AG08396 (cell line): Measurements from ENCODE around the gene CTBP2.
A peak's percentile ranks its signal among the peaks of the same experiment; 100 is the strongest.
"Not testable (repeated sequence)": the region's sequence is repeated elsewhere in the genome, so short reads cannot be mapped to it uniquely, and the experiment has no call there.

Source experiments
- DNase-seq: peaks from one replicate; pipeline ENCODE4 v3.0.0; 2012; ENCODE audit warnings: low spot score, mixed read lengths

Gene CTBP2

DNA sequence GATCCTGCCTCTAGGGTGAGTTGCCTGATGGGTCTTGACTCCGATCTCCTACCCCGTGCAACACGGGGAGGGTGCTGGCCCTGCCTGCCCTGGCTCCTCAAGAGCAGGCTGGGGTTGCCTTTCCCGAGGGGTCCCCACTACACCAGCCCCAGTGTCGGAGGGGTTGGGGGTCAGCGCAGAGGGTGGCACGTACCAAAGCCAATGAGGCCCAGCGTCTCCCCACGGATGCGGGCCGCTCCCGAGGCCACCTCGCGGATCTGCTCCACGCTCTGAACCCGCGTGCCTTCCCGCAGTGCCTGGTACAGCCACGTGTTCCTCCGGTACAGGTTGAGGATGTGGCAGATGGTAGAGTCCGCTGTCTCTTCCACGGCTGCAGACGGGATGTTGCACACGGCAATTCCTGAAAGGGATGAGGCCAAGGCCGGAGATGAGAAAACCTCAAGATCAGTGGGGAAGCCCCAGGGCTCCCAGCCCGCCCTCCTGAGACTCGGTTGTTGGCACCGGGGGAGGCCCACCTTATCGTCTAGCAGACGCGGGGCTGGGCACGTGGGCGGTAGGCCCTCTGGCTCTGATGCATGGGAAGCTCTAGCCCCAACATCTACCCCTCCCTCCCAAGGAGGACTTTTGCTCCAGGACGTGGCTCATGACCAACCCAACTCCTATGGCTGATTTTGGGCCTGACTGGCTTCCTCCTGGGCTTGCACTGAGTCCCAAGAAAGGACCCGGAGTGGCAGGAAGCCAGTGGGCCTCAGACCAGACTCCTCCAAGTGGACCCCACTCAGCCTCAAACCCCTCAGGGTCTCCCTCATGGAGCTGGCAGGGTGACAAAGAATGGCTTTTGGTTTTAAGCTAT lies 162.4 kb downstream of the CTBP2 start:
- DNase-seq, result no peak

DNA sequence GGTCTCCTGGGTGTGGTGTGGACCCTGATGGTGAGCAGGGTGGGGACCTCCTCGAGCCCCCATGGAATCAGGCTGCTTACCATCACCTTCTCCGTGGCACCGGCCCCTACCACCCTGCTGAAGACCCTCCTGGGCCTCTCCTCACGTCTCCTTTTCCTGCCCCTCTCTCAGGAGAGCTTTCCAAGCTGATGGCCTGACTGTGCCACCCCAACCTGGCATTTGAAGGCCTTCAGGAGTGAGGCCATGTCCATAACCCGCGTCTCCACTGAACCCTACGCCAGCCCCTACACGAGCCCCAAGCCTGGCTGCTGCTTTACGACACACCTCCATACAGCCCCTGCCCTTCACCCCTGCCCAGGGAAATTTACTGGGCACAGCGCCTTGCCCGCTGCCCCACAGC lies 163.1 kb downstream of the CTBP2 start:
- DNase-seq, result no peak

DNA sequence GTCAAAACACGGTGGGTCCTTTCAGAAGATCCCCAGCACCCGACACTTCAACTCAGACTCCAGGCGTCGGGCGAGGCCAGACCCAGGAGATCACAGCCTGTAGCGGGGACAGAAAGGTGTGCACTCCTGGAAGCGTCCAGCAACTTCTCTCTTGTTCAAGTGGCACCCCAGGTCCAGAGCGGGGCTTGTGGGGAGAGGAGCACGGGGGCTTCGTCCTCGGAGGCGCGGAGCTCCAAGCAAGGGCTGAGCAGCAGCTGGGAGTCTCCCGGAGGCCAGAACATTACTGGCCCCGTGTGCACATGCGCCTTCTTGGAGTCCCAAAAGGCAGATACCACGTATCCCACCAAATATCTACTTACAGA lies 163.5 kb downstream of the CTBP2 start:
- no peak for DNase-seq

GRCh38 chr10:124996127-124996853 lies 164.1 kb downstream of the CTBP2 start:
- no peak for DNase-seq

- no peak for DNase-seq
Observed at GRCh38 chr10:124995605-124996004, 164.8 kb downstream of the CTBP2 start.

DNA sequence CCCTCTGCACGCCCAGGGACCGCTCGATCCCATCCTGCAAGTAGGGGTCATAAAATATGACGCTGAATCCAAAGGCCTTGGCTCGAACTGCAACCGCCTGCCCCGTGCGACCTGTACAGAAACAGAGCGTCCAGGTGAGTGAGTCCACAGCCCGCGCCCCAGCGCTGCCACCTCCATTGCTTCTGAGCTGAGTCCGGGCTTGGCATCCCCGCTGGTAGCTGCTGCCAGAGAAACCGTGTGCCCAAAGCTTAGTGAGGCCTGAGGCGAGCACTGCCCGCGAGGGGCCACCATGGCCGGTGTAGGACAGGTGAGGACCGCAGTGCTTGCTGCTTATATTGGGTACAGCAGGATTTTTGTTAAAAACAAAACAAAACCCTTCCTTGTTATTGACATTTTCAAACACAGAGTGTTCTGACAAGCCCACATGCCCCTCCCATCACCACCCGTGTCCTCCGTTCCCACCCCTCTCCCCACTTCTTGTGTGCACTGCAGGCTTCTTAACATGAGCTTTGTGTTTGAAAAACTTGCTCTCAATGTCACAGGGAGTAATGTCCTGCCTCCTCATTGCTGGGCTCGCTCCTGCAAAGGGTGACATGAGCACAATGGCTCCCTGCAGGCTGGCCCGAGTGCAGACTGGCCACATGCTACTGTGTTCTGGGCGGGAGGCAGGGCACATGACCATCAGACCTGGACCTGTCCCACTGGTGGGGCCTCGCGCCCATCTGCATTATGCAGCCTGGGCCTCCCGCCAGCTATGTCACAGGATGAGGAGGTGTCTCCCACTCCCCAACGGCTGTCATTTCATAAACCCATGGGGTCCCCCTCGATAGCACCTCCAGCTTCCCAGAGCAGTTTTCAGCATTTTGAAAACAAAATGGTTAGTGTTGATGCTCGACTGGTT lies 165.5 kb downstream of the CTBP2 start:
- no peak for DNase-seq

- no peak for DNase-seq
Observed at GRCh38 chr10:124993736-124994451, 166.5 kb downstream of the CTBP2 start.

GRCh38 chr10:124993345-124993708 lies 167.0 kb downstream of the CTBP2 start:
- no peak for DNase-seq

DNA sequence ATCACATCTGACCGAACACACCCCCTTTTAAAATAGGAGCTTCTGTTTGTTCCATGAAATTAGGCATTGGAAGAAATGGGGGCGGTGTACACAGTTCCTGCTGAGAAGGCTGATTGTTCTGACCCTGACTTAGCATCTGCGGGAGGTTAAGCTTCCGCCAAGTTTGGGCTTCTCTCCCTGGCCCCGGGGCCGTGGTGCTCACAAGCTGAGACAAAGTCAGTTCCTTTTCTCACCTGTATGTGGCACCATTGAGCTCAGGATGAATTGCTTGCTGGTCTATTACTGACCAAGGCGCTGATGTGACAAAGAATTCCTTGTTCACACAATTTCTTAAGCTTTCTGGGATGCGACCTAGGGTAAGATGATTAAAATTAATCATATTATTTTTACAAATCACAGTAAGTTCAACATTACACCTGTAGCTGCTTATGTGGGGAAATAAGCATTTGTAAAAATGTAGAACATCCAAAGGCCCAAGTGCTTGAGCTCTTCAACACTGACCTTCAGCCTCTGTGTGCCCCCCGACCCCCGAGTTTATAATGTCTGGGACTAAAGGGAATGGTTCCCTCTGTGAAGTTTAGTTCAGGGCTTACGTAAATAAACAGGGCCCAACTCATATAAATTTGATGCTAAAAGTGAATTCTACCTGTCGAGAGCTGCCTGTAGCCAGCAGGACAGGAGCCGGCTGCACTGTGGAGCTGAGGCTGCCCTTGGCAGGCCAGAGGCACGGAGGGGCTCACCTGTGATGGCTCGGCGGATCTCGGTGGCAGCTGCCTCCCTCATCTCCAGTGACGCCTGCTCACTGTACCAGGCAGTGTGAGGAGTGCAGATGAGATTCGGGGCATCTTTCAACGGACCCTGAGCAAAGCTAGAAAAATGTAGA lies 167.7 kb downstream of the CTBP2 start:
- peak; percentile 45 for DNase-seq

DNA sequence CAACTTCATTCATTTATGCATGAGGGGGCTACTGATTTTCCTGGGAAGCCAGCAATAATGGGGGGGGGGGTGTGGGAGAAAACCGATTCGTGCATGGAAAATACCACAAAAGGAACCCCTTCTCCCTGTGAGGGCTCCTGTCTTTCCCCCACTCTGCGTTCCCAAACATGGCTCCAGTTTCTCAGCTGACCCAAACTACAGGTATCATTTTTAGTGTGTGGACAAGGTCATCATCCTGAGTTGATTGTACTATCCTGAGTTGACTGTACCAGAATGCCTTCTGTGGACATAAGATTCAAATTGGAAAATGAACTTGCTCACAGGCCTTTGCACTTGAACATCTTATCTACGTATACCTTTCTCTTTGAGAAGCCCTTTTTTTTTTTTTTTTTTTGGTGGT lies 168.5 kb downstream of the CTBP2 start:
- DNase-seq, result no peak

DNA sequence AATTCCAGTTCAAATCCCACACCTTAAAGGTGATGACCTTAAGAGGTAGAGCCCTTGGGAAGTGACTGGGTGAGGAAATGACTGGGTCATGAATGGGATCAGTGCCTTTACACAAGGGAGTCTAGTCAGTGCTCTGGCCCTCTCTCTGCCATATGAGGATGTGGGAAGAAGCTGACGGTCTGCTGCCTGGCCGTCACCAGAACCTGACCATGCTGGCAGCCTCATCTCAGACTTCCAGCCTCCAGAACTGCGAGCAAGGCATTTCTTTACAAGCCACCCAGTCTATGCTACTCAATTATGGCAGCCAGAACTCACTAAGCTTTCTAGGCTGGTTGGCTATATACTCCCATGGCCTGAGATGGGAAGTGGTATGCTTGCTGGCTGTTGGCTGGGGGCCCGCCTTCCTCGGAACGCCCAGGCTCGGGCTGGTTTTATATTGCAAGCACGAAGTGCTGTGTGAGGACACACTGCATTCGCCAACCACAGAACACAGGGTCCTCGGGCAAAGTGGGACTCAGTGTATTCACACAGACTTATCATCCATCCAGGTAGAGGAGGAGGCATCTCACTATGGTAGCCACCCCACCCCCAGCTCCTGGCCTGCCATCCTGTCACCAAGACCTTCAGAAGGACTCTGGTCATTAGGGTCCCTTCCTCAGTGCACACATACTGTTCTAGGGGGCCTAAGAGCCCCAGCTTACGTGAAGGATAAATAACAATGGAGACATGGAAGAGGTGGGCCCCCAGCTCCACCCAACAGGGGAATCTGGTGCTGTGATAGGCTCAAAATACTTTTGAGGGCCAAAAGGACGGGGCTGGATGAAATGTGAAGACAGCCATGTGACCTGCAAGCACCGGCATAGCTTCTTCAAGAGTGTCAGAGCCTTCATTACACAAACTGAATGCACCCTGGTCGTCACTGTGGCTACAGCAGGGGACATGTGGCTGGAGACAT lies 169.4 kb downstream of the CTBP2 start:
- no peak for DNase-seq

DNA sequence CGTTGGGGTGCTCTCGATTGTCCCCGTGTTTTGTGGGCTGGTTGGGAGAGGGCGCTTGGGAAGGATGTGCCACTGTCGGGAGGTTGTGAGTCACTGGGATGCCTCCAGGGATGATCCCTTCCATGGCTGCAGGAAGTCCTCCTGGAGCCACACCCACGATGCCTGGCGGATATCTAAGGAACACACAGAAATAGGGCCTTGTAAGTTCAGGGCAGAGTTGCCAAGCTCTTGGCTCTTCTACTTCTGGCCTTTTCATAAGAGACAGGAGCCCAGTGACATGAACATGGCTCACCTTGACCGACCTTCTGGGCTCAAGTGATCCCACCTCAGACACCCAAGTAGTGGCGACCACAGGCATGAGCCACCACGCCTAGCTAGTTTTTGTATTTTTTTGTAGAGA lies 170.8 kb downstream of the CTBP2 start:
- no peak for DNase-seq

- DNase-seq, result not testable (repeated sequence)
Observed at GRCh38 chr10:124988753-124989152, 171.6 kb downstream of the CTBP2 start.

- no peak for DNase-seq
Observed at GRCh38 chr10:124987788-124988187, 172.6 kb downstream of the CTBP2 start.

DNA sequence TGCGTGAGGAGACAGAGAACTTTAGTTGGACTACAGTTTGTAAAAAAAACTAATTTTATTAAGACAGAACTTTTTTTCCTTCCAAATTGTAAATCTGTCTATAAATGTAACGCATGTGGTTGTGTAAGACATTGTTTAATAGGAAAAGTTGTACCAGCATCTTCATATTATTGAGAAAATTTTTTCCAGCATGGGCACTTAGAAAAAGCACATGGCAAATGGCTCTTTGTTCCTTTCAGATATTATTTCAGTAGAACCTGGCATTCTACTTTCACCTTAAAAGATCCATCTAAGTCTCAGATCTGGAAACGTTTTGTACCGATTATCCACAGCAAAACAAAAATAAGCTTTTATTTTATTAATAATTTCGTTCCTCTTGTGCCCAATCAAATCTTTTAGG lies 175.2 kb downstream of the CTBP2 start:
- DNase-seq, result no peak

DNA sequence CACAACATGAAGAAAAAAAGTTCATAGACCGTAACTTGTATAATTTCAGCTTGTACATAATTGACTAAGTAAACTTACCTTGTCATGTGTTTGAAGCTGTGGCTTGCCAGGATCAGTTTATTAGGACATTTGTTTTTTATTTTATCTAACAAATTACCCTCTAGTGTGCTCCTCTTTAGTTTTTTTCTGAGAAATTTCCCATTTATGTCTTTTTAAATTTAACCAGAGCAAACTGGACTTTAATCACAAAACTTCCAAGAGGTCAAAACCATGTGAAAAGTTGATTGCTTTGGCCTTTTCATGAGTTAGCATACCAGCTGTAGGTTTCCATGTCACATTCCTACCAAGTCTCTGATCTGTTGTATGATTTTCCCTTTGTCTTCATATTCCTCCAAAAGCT lies 176.0 kb downstream of the CTBP2 start:
- no peak for DNase-seq

DNA sequence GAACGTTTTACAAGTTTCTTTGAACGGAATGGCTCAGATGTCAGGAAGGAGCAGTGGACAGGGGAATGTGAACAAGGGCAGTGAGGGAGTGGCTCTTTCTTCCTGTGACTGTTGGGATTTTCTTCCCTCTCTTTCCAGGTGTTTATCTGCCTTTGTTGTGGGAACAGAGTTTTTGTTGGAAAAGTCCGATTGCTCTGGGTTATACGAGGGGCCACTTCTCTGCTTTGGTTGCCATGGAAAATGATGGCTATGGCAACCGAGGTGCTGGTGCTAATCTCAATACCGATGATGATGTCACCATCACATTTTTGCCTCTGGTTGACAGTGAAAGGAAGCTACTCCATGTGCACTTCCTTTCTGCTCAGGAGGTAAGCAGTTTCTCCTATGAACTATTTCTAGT lies 177.0 kb downstream of the CTBP2 start:
- DNase-seq, result no peak

DNA sequence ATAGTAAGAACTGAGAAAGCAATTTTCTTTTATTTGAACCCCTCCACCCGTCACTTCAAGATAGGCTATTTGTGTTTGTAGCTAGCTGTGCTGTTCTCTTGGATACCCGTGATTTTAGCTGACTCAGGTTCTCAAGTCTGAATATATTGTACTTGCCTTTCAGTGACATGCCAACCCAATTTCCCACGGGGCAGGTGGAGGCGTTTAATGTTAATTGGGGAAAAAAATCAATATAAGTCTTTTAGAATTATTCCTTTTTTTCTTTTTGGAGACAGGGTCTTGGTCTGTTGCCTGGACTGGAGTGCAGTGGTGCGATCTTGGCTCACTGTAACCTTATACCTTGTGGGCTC lies 182.0 kb downstream of the CTBP2 start:
- no peak for DNase-seq

- no peak for DNase-seq
Observed at GRCh38 chr10:124977648-124978375, 182.6 kb downstream of the CTBP2 start.
